GM19238 (cell line): ENCODE data around the gene PEDS1.
"Not testable (repeated sequence)": the region's sequence is repeated elsewhere in the genome, so short reads cannot be mapped to it uniquely, and the experiment has no call there.

ENCODE experiments used
- DNase-seq: peaks from one replicate; pipeline ENCODE4 v3.0.0; 2011; ENCODE audit warnings: low spot score; ENCODE audit not compliant: insufficient read length

PEDS1 gene

DNA sequence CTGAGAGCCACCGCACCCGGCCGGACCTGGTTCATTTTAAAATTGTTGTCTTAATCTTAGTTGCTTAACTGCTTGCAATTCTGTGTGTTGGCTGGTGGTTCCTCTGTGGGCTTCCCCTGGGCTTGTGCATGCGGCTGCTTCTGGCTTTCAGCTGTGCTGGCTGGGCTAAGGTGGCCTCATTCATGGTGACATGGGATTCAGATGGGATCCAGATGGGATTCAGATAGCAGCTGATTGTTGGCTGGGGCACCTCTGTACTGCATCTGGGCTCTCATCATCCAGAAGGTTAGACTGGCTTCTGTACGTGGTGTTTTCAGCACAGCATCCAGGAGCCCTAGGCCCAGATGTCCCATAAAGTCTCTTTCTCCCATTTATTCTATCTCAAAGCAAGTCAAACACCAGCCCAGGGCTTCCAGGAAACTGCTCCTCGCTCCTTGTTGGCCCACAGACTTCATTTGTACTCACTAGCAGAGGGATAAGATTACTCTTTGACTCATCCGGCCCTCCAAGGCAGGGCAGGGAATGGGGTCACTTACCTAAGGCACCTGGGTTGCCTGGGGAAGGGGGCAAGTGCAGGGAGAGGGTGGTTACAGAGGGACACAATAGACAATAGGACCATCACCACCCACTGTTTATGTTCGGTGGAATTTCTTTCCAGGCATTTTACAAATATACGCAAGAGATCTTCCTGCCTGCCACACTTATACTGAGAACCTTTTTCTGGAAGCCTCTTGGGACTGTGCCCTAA is 10.2 kb upstream of the PEDS1 start:
- no peak for DNase-seq

DNA sequence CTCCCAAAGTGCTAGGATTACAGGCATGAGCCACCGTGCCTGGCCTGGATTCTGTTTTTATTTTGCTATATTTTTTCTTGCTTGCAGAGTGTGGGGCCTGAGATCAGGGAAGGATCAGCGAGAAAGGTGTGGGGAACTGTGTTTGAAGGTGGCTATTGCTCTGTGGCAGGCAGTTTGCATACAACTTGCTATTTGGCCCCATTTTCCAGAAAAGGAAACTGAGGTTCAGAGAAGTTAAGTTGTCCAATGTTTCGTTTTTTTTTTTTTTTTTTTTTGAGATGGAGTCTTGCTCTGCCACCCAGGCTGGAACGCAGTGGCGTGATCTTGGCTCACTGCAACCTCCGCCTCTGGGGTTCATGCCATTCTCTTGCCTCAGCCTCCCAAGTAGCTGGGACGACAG is 8.0 kb upstream of the PEDS1 start:
- DNase-seq, result not testable (repeated sequence)

DNA sequence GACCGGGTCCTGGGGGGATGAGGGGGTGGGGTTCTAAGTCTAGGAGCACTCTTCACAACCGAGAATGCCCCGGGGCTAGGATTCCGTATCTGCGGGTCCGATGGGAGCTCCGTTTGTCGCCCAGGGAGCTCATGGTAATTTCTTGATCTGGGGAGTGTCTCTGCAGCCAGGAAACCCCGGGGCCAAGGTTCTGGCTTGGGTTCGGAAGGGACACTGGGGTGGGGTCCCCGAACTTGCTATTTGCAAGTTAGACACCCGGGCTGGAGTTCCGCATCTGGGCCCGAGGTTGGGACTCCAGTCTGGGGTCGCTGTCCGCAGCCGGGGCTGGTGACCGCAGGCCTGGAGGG is 397 bp downstream of the PEDS1 start:
- no peak for DNase-seq

DNA sequence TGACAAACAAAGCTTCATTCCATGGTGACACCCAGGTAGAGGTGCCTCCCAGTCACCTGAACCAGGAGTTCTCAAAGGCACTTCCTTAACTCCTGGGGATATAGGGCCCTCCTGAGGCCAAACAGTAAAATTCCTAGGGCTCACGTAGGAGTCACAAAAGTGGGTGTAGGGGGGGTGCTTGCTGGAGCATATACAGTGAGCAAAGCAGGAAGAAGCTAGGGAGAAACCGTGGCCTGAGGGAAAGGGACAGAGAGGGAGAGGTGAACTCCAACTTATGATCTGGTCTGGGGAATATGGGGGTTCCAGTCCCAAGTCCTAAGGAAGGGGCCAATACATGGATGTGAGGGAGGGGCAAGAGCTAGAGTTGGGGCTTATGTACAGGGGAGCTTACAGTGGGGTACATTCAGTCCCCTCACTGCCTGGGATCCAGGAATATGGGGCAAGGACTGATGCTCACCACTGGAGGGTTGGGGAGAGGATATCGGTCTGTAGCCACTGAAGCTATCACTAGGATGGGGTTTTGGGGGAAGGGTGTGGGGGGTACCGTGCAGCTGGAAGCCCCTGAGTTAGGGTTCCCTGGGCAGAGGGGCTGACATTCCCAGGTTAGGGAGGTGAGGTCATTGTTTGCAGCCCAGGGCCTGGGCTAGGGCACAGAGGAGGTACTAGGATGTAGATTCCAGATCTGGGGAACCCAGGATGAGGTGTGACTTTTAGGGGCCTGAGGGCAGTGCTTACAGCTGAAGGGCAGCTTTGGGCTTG is 950 bp downstream of the PEDS1 start:
- DNase-seq, result no peak

DNA sequence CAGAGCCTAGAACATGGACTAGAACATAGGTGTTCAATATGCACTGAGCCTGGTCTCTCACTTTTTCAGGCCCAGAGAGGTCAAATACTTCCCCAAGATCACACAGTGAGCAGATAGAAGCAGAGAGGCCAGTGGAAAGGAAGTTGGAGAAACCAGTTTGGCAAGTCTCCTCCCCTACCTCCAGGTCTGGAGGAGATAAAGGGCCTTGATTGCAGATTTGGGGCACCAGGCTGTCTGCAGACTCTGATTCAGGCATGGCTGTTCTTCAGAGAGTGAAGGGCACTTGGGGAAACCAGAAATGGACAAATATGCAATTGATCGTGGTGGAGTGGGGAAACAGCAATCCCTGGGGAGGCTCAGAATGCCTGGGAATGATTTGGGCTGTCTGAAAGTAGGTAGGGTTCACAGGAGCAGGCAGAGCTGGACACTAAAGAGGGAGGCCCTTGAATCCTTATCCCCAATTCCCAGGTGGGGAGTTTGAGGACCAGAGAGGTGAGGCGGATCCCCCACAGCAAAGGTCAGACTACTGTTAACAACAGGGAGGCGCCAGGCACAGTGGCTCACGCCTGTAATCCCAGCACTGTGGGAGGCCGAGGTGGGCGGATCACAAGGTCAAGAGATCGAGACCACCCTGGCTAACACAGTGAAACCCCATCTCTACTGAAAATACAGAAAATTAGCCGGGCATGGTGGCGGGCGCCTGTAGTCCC is 2.3 kb downstream of the PEDS1 start:
- no peak for DNase-seq

DNA sequence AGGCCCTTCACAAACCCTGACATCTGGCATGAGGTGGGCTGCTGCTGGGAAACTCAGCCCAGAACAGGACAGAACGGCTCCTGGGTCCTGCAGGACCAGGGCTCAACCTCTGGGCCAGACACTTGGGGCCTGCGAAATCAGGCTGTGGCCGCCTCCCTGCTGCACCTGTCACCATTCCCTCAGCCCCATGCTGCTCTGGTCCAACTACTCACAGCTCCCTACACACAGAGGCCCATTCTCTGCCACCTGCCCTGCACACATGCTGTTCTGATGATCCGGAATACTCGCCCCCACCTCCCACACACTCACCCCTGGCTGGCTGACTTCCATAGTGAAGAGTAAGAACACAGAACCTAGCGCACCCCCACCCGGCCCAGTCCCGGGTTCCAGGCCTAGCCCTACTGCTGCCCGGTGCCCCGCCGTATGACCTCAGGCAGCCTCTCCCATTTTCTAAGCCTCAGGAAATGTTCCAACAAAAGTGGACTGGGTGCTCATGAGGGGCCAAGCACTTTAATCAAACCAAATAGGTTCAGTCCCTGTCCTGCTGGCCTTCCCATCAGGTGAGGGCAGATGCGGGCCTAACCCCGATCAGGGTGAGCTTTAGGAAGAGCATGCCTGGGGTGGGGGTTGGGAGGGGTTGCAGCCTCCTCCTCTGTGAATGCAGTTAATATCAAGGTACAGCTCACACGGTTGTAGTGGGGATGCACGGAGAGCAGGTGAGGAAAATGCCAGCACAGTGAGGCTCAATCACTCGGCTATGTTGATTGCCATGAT is 3.9 kb downstream of the PEDS1 start:
- DNase-seq, result no peak

DNA sequence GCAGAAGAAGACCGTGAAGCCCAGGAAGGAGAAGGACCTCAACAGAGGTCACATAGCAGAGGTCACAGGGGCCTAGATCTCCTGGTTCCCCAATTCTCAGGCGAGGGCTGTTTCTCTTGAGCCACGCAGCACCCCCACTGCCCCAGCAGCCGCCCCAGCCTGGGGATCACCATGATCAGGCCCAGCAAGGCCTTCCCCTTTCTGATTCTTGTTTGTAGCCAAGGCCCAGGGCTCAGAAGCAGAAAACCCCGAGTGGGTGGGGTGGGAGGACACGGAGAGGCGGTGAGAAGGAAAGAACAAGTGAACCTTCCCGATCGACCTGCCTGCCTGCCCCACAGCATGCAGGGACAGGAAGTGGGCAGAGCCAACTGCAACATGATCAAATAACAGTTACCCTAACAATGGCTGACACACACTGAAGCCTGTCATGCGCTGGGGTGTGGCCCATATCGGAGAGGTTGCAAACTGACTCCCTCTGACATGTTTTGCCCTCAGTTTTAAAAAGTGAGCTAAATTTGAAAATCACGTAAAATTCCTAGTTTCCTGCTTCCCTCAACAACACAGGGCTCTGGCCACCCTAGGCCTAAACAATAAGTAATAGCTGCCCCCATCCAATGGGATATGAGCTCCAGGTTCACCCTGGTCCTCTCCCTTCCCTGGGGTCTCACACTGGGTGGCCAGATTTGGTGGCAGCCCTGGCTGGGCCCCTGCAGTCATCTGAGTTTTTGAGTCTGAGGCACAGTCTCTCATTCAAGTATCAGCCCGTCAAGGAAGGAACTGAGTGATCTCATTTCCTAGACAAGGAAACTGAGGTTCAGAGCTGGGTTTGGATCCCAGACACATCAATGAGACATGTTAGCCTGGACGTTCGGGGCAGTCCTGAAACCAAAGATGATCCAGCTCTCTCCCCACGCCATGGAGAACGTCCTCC is 6.5 kb downstream of the PEDS1 start:
- peak; percentile 52 for DNase-seq

DNA sequence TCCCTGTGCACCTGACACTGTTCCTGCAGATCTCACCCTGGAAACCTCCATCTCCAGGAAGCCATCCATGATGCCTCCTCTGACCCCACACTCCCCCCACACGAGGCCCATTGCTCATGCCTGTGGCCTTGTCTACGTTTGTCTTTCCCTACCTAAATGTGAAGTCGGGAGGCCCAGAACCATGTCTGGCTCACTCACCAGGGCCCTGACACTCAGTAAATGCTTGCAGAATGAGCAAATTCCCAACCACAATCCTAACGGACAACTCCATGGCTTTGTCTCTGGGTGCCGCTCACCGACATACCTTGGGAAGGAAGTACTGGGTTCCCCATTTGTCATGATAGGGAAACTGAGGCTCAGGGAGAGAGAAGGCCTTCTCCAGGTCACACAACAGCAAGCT is 7.3 kb downstream of the PEDS1 start:
- no peak for DNase-seq

DNA sequence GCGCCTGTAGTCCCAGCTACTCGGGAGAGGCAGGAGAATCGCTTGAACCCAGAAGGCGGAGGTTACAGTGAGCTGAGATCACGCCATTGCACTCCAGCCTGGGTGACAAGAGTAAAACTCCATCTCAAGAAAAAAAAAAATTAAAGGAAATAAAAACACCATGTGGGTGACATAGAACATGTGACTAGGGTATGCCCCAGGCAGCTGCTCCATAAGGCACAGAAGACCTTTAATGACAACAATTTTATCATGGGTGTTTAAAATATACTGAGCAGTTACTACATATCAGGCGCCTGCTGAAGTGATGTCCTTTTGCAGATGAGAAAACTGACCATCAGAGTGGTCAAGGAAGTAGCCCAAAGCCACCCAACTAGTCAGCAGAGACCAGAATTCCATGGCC is 8.0 kb downstream of the PEDS1 start:
- DNase-seq, result no peak

DNA sequence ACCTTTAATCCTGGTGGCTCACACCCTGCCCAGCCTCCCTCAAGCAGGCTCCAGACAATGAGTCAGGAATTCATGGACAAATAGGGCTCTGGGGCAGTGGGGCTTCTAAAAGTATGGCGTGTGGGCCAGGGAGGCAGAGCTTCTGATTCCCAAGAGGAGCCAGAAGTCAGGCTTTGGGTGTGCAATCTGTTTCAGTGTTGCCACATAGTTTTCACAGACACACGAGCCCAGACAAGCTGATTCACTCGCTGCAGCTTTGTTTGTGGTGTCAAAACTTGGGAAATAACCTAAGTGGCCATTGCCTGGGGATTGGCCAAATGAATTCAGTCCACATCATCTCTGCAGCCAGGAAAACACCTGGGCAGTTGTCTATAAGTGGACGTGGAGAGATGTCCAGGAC is 9.2 kb downstream of the PEDS1 start:
- no peak for DNase-seq

DNA sequence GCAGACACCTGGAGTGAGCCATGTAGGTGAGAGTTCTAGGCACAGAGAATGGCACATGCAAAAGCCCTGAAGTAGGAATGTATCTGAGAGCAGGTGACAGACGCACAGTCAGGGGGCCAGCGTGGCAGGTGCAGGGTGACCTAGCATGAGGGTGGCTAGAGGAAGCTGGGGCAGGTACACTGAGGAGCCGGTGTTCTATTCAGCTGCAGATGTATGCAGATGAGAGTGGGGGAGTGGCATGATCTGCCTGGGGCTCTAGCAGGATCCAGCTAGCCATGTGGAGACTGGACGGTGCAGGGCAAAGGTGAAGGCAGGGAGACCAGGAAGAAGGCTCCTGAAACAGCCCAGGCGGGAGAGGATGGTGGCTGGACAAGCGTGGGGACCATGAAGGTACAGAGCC is 10.7 kb downstream of the PEDS1 start:
- DNase-seq, result no peak

DNA sequence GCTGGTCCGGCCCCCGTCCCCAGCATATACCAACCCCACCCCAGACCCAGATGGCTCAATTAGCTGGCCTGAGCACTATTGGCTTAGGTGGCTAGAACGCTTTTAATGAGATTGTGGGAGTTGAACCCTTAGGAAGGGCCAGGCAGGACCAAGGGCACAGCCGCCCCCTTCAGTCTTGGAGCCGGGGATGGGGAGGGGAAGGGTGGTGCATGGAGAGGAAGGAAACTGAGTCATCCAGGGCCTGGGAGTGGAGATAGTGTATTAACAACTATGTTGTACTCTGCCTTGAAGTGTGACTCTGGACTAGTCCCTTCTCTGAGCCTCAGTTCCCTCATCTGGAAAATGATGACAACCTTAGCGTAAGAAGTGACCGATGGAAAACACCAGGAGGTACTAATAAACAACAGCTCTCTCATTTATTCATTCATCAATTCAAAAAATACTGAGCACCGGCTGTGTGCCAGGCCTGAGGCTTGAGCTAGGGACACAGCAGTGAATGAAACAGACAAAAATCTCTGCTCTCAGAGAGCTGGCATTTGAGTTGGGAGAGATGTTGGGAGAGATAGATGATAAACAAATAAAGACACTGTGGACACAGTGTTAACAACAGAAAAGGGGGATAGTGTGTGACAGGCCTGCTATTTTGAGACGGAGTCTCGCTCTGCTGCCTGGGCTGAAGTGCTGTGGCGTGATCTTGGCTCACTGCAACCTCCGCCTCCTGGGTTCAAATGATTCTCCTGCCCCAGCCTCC is 11.5 kb downstream of the PEDS1 start:
- no peak for DNase-seq

DNA sequence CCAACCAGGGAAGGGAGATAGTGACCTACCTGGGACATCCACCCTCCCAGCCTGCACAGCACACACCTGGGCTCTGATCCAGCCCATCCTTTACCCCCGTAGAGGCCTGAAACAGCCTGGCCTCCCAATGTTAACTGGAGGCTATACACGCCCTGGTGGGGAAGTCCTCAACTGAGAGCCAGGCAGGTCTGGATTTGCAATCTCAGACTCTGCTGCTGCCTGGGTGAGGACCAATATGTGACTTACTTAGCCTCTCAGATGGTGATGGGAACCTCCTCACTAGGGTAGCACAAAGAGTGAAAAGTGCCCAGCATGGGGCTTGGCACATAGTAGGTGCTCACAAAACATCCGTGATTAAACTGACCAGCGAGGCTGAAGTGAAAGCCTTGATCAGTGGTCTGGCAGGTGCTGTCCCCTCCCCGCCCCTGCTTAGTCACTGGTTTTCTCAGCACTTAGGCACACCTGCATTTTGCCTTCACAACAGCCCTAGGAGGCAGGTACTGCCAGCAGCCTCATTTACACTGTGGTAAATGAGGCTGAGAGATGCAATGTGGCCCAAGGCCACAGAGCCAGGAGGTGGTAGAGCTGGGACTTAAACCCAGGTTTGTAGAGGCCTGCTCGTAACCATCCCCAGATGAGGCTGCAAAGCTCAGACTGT is 12.4 kb downstream of the PEDS1 start:
- no peak for DNase-seq

DNA sequence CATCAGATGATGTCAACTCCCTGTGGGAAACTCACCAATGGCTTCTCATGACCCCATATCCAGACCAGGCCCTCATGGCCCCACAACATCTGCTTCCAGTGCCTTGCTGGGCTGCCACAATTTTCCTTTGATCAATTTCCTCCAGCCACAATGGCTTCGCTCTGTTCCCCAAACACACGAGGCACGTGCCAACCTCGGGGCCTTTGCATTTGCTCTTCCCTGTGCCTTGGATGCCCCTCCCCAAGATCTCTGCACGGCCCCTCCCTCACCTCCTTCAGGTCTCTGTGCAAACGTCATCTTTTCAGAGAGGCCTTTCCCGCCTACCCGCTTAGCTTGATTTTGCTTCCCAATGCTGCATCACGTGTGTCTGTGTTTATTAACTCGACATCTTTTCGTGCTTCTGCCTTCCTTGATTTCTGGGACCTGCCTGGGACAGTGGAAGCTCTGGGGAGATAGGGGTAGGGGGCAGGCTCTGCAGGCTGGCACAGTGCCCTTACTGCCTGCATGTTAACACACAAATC is 13.1 kb downstream of the PEDS1 start:
- DNase-seq, result no peak

DNA sequence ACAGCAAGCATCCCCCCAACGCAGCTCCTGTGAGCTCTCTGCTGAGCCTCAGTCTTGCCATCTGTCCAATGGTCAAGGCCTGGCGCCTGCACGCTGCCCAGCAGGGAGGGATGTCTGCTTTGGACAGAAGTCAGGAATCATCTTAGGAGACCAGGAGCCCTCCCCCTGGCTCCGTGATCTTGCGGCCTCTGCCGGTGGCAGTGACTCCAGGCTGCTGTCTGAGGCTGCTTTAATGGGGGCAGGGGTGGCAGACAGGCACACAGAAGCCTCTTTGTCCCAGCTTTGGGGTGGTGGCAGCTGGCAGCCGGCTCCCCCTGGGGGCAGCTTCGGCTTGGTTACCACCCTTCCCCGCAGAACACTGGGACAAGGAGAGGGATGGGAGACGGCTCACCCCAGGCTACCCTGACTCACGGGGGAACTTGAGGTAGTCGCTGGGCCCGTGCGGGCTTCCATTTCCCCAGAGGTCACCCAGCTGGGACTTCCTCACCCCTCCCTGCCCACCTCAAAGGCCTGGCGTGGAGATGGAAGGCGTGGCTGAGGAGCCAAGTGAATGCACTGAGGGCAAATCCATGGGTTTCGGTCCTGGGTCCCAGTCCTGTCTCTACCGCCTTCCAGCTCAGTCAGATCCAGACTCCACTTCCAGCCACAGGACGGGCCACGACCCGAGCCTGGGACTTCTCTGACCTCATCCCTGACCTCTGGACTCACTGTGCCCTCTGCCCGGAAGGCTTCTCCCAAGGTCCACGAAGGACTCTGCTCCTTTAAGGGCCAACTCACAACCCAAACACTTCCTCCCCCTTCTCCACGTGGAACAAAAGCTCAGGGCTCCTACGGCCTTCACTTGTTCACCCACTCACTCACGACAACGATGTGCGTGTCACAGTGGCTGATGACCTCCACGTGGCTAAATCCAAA is 14.8 kb downstream of the PEDS1 start:
- DNase-seq, result no peak

DNA sequence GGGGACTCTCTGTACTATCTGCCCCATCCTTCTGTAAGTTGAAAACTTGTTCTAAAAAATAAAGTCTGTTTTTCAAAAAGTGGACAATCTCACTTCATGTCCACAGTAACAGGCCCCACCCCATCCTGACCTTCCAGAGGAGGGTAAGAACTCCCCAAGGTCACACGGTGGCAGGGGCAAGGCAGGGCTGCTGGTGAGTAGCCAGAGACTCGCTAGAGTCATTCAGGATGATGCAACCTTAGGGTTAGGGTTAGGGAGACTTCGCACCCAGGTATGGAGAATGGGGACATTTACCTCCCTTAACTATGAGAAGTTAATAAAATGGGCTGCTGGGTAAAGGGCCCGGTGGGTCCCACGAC is 15.4 kb downstream of the PEDS1 start:
- no peak for DNase-seq

DNA sequence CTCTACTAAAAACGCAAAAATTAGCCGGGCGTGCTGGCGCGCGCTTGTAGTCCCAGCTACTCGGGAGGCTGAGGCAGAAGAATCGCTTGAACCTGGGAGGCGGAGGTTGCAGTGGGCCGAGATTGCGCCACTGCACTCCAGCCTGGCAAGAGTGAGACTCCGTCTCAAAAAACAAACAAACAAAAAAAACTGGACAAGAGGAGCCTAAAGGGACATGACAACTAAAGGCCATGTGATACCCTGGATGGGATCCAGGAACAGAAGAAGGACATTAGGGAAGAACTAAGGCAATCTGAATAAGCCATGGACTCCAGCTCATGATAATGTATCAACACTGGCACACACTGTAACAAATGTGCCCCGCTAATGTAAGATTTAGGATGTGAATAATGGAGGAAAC is 15.8 kb downstream of the PEDS1 start:
- not testable (repeated sequence) for DNase-seq
